Measurements from ENCODE around the gene GFRA1.
"Not testable (repeated sequence)": the region's sequence is repeated elsewhere in the genome, so short reads cannot be mapped to it uniquely, and the experiment has no call there.

Gene GFRA1

DNA sequence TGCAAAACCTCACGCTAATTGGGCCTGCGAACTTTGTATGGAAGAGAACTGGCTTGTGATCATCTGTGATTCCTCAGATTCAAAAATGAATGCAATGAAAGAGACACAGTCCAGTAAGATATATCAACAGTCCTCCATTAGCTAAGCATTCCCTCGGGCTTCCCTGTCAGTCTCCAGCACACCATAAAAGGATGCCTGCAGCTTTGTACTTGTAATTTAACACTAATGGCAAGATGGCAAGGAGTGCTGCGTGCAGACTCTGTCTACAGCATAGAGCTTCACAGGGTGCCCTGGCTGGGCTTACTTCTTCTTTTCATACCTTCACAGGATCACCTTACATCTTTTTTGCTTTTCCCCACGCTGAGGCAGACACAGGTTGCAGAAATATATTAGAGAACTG lies 200.0 kb downstream of the GFRA1 start:
- Mint-ChIP-seq H3K4me1 (no peaks in the 10 kb centered on the region), H3K27ac (no peak overlapping the region), H3K4me3 (no peak overlapping the region), H3K36me3 (no peaks in the 10 kb centered on the region), H3K27me3 (no peaks in the 10 kb centered on the region), H3K9me3 (no peaks in the 10 kb centered on the region)
- CTCF ChIA-PET, result no interaction called here
- DNase-seq, result no peak

DNA sequence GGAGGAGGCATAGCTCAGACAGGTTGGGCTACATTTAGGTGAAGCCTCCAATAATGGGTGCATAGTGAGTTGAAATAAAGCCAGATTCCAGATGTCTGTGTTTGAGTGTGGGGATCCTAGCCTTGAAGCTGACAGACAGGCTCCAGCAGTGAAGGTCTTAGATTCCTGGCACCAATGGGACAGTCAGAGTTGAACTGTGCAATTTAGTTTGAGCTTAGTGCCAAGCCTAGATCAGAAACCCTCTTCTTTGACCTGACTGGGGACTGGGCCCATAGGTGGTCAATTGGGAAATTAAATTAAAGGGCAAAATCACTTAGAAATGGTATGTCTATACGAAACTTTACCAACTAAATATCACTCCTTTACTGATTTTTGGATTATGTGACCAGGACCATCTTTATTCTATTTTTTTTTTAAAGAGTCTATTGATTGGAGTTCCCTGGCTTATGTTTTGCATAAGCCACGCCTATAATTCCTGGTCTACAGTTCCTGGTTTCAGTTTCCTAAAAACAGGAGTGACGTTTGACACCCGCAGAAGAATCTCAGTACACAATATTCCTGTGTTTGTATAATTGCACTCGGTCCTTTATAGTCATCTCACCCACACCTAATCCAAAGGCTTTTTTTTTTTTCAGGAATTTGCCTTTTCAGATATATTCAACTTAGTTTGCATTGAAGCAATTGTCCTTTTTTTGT lies 201.4 kb downstream of the GFRA1 start:
- H3K4me3 Mint-ChIP-seq, result no peak overlapping the region
- H3K9me3 Mint-ChIP-seq, result no peaks in the 10 kb centered on the region
- no peaks in the 10 kb centered on the region for H3K36me3 Mint-ChIP-seq
- H3K27ac Mint-ChIP-seq, result no peak overlapping the region
- no peaks in the 10 kb centered on the region for H3K4me1 Mint-ChIP-seq
- CTCF ChIA-PET, result no interaction called here
- no peak for DNase-seq
- H3K27me3 Mint-ChIP-seq, result no peaks in the 10 kb centered on the region

DNA sequence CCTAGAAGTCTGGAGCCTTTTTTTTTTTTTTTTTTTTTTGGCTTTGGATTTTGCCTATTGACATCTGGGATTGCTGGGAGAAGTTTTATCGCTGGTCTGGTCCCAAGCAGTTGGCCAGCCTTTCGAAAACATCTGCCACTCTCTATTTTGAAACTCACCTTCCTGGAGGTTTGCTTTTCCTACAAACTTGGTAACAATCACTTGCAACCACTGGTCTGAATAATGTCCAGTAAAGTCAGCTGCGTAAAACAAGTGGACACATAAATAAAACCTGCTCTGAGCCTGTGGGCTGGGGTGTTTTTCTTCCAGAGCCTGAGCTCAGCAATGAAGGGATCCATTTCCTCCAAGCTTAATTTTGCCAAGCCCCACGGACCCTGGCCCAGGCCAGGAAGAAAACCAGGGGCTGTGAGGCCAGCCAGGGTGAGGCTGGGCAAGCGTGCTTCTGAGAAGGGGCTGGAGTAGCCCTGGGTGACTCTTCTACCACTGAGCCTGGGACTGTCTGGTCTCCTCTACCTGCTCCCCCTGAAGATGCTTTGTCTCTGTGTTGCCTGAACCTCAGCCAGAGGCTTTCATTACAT lies 202.2 kb downstream of the GFRA1 start:
- no peaks in the 10 kb centered on the region for H3K9me3 Mint-ChIP-seq
- CTCF ChIA-PET, result no interaction called here
- H3K36me3 Mint-ChIP-seq, result no peaks in the 10 kb centered on the region
- H3K27ac Mint-ChIP-seq, result no peak overlapping the region
- DNase-seq, result no peak
- H3K27me3 Mint-ChIP-seq, result no peaks in the 10 kb centered on the region
- no peak overlapping the region for H3K4me3 Mint-ChIP-seq
- H3K4me1 Mint-ChIP-seq, result no peaks in the 10 kb centered on the region

DNA sequence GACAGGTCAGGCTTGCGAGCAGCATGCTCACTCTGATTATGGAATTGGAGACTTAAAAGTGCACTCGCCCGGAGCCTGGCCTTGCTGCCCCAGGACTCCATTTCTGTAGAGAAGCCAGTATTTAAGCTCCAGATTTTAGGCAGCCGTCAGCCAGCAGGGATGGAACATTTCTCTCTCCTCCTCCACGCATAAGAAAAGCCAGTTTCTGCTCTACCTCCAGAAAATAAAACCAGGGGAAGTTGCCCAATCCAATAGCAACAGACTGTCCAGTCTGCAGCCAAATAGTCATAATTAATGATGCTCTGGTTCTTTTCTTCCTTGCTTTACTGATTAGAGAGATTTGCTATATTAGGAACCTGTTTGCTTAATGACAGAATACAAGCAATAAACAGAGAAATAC lies 203.2 kb downstream of the GFRA1 start:
- no peaks in the 10 kb centered on the region for H3K27me3 Mint-ChIP-seq
- H3K4me3 Mint-ChIP-seq, result no peak overlapping the region
- DNase-seq, result no peak
- H3K27ac Mint-ChIP-seq, result no peak overlapping the region
- H3K36me3 Mint-ChIP-seq, result no peaks in the 10 kb centered on the region
- H3K4me1 Mint-ChIP-seq, result no peaks in the 10 kb centered on the region
- CTCF ChIA-PET, result no interaction called here
- no peaks in the 10 kb centered on the region for H3K9me3 Mint-ChIP-seq

DNA sequence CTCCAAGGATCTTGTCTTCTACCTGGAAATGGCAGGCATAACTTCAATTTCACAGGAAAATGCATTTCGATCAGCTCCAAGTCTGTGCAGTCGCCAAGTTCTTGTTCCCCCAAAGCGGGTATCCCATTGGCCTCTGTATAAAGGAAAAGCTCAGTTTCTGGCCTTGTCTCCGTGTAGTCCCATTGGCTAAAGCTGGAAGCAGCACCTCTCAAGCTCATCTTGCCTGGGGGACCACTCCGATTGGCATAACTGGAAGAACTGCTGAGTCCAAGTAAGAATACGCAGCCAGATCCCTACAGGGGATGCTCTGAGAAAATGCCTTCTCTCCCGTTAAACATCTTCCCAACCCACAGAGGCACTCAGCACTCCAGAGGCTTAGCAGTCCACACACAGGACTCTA lies 205.2 kb downstream of the GFRA1 start:
- H3K4me3 Mint-ChIP-seq, result no peak overlapping the region
- H3K9me3 Mint-ChIP-seq, result no peaks in the 10 kb centered on the region
- no peaks in the 10 kb centered on the region for H3K4me1 Mint-ChIP-seq
- CTCF ChIA-PET, result no interaction called here
- no peaks in the 10 kb centered on the region for H3K27me3 Mint-ChIP-seq
- H3K36me3 Mint-ChIP-seq, result no peaks in the 10 kb centered on the region
- no peak for DNase-seq
- no peak overlapping the region for H3K27ac Mint-ChIP-seq

- Mint-ChIP-seq H3K27ac (no peak overlapping the region), H3K36me3 (no peaks in the 10 kb centered on the region), H3K27me3 (no peaks in the 10 kb centered on the region), H3K9me3 (no peaks in the 10 kb centered on the region), H3K4me3 (no peak overlapping the region), H3K4me1 (no peaks in the 10 kb centered on the region)
- CTCF ChIA-PET, result interaction anchor here (1.6 kb wide), 1 partner anchor 15 kb away, joined by 3 read pairs; no protein-coding TSS in a partner anchor
- no peak for DNase-seq
These were observed 209.9 kb downstream of the GFRA1 start for GRCh38 chr10:116063107-116063506.

DNA sequence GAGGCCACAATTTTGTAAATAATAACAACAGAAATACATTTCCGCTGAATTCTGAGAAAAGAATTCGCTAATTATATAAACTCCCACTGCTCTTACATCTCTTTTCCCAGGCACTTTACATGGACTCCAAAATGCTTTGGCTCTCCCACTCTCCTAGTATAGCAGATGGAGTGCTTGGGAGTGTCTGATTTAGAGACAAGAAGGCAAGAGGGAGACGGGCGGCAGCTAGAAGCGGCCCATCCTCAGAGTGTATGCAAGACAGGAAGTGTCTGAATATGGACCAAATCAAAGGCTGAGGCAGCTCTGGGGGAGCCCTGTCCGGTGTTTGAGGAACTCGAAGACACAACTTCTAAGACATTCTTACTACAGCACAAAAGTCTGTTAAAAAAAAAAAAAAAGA lies 212.1 kb downstream of the GFRA1 start:
- CTCF ChIA-PET, result no interaction called here
- H3K4me1 Mint-ChIP-seq, result no peaks in the 10 kb centered on the region
- no peaks in the 10 kb centered on the region for H3K27me3 Mint-ChIP-seq

GRCh38 chr10:116059320-116059719 lies 213.7 kb downstream of the GFRA1 start:
- CTCF ChIA-PET, result no interaction called here

More for the DNA sequence above, 212.1 kb downstream of the GFRA1 start:
- no peaks in the 10 kb centered on the region for H3K36me3 Mint-ChIP-seq
- H3K27ac Mint-ChIP-seq, result no peak overlapping the region
- no peak for DNase-seq
- no peak overlapping the region for H3K4me3 Mint-ChIP-seq
- no peaks in the 10 kb centered on the region for H3K9me3 Mint-ChIP-seq

DNA sequence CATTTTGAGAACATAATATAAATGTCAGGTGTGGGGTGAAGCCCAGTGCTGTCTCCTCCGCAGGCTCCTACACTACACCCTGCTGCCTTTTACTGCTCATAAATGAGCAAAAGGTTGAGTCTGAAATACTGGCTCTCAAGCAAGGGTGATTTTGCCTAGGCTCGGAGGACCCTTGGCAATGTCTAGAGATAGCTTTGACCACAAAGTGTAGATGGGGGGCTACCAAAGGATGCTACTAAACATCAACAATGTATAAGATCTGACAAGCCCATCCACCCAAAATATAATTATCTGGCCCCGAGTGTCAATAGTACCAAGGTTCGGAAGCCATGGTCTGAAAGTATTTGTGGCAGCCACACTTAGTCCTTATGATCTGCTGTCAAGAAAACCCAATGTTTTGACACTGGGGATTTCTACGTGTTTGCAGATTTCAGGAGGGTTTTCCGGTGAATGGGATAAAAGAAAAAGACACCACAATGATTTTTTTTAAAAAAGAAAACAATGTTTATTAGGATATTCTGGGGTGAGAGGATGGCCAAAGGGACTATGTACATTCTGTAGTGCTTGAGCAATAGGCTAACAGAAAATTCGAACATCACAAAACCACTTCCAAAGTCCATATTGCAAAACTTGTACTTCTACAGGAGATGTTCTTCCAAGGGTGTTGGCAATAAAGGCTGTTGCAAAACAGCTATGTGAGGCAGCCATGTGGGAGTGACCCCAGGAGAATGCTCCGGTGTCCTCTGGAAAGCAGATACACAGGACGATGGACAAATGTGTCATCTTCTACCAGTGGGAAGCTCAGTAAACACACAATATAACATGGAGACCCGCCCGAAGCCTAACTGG lies 216.3 kb downstream of the GFRA1 start:
- Mint-ChIP-seq H3K27ac (no peak overlapping the region), H3K9me3 (no peaks in the 10 kb centered on the region), H3K27me3 (no peaks in the 10 kb centered on the region), H3K36me3 (no peaks in the 10 kb centered on the region), H3K4me3 (no peak overlapping the region), H3K4me1 (no peaks in the 10 kb centered on the region)
- DNase-seq, result no peak
- CTCF ChIA-PET, result no interaction called here

More at GRCh38 chr10:116059320-116059719, 213.7 kb downstream of the GFRA1 start:
- DNase-seq, result no peak
- H3K27ac Mint-ChIP-seq, result no peak overlapping the region
- no peaks in the 10 kb centered on the region for H3K4me1 Mint-ChIP-seq
- no peaks in the 10 kb centered on the region for H3K36me3 Mint-ChIP-seq
- no peaks in the 10 kb centered on the region for H3K27me3 Mint-ChIP-seq
- H3K4me3 Mint-ChIP-seq, result no peak overlapping the region
- H3K9me3 Mint-ChIP-seq, result no peaks in the 10 kb centered on the region

GRCh38 chr10:116055917-116056252 lies 217.1 kb downstream of the GFRA1 start:
- Mint-ChIP-seq H3K4me3 (no peak overlapping the region), H3K27ac (no peak overlapping the region), H3K36me3 (no peaks in the 10 kb centered on the region), H3K4me1 (no peaks in the 10 kb centered on the region), H3K27me3 (no peaks in the 10 kb centered on the region), H3K9me3 (no peaks in the 10 kb centered on the region)
- DNase-seq, result no peak
- CTCF ChIA-PET, result no interaction called here

- H3K27ac Mint-ChIP-seq, result no peak overlapping the region
- H3K9me3 Mint-ChIP-seq, result no peaks in the 10 kb centered on the region
- H3K27me3 Mint-ChIP-seq, result no peaks in the 10 kb centered on the region
- CTCF ChIA-PET, result no interaction called here
- H3K4me3 Mint-ChIP-seq, result no peak overlapping the region
- DNase-seq, result no peak
- H3K4me1 Mint-ChIP-seq, result no peaks in the 10 kb centered on the region
- H3K36me3 Mint-ChIP-seq, result no peaks in the 10 kb centered on the region
These were observed 217.6 kb downstream of the GFRA1 start for GRCh38 chr10:116055252-116055916.

DNA sequence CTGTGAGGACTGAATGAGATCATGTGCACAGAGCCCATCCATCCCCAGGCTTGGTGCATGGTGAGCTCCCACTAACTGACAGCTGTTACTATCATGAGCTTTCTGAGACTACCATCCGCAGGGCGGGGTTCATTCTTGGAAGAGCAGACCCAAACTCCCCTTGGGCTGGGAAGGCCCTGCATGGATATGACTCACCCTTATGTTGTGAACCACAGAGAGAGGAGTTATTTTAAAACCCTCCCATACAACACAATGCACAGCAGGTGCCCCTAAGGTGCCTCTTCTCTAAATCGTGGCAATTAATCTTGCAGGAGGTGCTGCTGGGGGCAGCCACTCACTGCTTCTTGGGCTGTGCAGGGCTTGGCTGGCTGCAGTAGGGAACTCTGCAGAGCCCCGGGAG lies 219.1 kb downstream of the GFRA1 start:
- no peaks in the 10 kb centered on the region for H3K36me3 Mint-ChIP-seq
- H3K9me3 Mint-ChIP-seq, result peaks cover 6% of the 10 kb centered on the region
- H3K4me3 Mint-ChIP-seq, result no peak overlapping the region
- H3K27ac Mint-ChIP-seq, result no peak overlapping the region
- H3K4me1 Mint-ChIP-seq, result no peaks in the 10 kb centered on the region
- DNase-seq, result no peak
- H3K27me3 Mint-ChIP-seq, result no peaks in the 10 kb centered on the region
- CTCF ChIA-PET, result no interaction called here

DNA sequence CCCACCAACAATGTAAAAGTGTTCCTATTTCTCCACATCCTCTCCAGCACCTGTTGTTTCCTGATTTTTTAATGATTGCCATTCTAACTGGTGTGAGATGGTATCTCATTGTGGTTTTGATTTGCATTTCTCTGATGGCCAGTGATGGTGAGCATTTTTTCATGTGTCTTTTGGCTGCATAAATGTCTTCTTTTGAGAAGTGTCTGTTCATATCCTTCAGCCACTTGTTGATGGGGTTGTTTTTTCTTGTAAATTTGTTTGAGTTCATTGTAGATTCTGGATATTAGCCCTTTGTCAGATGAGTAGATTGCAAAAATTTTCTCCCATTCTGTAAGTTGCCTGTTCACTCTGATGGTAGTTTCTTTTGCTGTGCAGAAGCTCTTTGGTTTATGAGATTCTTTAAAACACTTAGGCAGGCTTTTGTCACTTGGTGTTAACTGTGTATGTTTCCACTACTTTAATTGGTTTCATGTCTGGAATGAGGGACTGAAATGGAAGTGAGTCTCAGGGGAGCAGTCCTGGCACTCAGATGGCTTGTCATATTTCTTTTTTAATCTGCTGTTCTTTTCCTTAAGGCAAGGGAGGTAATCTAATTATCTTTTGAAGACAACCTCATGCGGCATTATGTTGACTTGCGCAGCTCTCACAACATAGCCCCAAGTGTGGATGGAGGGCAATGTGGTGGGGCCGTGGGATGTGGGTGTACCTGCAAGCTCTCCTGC lies 219.8 kb downstream of the GFRA1 start:
- H3K9me3 Mint-ChIP-seq, H3K27me3 Mint-ChIP-seq, H3K4me1 Mint-ChIP-seq, H3K36me3 Mint-ChIP-seq, H3K27ac Mint-ChIP-seq, CTCF ChIA-PET, H3K4me3 Mint-ChIP-seq, DNase-seq: not testable (repeated sequence)

- CTCF ChIA-PET, H3K27me3 Mint-ChIP-seq, H3K36me3 Mint-ChIP-seq, H3K9me3 Mint-ChIP-seq, DNase-seq, H3K4me3 Mint-ChIP-seq, H3K27ac Mint-ChIP-seq, H3K4me1 Mint-ChIP-seq: not testable (repeated sequence)
These were observed 220.5 kb downstream of the GFRA1 start for GRCh38 chr10:116052522-116052921.
